GM19043 (cell line): ENCODE data around the gene CTNNB1.

Source experiments
- ATAC-seq: cut with Tn5 transposase; IDR thresholded peaks from one replicate; pipeline ENCODE4 v1.9.1; 2021; ENCODE audit warnings: low read depth; ENCODE audit not compliant: unreplicated experiment

Gene CTNNB1

DNA sequence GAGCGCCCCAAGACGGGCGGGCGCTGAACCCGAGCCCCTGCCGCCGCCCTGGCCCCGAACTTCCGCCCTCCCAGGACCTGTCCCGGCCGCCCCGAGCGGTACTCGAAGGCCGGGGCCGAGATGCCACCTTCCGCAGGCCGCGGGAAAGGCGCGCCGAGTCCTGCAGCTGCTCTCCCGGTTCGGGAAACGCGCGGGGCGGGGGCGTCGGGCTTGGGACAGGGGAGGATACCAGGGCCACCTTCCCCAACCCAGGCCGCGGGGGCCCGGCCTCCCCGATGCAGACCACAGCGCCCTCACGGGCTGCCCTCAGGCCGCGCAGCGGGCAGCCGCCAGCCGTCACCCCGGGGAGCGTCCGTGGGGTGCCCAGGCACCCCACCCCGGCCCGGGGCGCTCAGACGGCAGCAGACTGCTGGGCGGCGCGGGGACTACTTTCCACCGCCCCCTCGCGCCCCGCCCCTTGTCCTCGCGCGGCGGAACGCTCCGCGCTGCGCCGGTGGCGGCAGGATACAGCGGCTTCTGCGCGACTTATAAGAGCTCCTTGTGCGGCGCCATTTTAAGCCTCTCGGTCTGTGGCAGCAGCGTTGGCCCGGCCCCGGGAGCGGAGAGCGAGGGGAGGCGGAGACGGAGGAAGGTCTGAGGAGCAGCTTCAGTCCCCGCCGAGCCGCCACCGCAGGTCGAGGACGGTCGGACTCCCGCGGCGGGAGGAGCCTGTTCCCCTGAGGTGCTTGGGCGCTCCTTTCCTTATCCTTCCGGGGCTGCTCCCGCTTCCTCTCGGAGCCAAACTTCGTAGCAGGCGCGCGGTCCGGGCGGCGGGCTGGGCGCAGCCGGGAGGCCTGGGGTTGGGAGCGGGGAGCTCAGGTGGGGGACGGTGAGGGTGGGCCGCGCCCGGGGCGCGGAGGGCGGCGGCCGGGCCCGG lies at the start of gene CTNNB1:
Gene CTNNB1 (plus strand): TSS at position 556 of the 916 bp plus-strand sequence. CDS start 24,564 bp downstream, outside the sequence.
- ATAC-seq, result peak; percentile 61

- no peak for ATAC-seq
These were observed 43.5 kb upstream of the CTNNB1 start for GRCh38 chr3:41155834-41156233.

GRCh38 chr3:41158947-41159346 lies 40.4 kb upstream of the CTNNB1 start:
- no peak for ATAC-seq

DNA sequence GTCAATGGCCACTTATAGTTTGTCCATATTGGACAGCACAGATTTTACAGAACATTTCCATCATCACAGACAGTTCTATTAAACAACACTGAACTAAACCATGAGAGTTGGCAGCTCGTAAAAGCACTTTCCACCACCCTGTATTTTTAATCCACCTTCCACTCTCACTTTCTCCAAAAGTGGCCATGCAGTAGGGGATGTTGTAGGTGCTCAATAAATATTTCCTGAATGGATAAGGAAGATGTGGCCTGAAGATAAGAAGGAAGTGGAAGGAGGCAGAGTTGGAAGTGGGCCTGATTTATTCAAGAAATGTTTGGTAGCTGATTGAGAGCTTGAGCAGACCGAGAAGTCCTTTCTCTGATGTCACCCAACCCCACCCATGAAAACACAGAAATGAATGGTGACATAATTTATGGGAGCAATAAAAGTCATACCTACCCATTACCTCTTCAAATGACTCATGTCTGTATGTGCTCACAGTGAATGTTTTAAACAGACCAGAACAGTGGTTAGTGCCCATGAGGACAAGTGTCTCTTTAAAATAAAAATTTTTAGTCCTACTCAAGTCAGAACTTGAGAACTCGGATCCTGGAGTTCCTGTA lies 39.6 kb upstream of the CTNNB1 start:
- ATAC-seq, result no peak

GRCh38 chr3:41162541-41162940 lies 36.8 kb upstream of the CTNNB1 start:
- no peak for ATAC-seq

- no peak for ATAC-seq
These were observed 36.3 kb upstream of the CTNNB1 start for GRCh38 chr3:41163006-41163405.

DNA sequence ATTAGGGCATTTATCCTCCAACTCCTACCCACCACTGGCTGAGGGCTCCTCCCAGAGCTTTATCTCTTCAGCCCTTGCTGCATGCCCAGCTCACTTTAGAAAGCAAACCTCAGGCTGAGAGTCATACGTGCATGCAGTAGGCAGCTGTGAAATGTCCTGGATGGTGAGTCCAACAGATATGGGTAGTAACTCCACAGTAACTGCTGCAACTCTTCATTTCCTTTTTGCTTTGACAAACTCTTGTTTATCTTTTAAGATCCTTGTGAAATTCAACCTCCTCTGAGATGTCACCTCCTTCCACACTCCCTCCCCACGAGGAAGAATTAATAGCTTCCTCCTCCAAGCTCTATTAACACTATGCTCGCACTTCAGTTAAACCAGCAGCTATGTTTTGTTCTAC lies 35.9 kb upstream of the CTNNB1 start:
- no peak for ATAC-seq

- ATAC-seq, result no peak
These were observed 34.5 kb upstream of the CTNNB1 start for GRCh38 chr3:41164777-41165176.

DNA sequence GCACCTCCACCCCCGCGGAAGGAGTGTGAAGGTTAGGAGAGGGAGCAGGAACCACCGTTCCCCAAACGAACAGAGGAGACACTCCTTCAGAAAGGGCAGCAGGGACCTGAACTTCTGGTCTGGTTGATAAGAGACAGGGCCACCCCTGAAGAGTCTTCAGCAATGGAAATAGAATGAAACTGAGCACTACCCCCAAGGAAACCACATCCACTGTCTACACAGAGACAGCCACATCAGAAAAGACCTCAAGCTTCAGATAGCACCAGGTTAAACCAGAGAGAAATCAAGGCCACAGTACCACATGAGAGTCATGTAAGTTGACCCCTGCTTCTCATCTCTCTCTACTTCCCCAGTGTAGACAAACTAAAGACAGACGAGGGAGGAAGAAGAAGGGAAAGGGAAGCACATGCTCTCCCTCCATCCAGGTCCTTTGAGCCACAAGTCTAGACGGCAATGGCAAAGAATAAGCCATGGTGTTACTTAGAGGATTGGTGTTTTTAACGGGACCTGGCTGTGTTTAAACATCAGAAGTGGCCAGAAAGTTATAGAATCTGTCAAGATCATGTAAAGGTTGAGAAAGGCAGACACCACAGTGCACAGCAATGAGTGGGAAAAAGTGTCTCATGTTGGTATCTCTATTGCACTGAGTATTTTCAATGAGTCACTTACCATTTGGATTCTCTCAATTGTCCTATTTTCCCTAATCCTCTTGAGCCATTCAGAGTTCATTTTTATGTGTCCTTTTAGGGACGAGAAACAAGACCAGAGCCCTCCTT lies 31.4 kb upstream of the CTNNB1 start:
- no peak for ATAC-seq

DNA sequence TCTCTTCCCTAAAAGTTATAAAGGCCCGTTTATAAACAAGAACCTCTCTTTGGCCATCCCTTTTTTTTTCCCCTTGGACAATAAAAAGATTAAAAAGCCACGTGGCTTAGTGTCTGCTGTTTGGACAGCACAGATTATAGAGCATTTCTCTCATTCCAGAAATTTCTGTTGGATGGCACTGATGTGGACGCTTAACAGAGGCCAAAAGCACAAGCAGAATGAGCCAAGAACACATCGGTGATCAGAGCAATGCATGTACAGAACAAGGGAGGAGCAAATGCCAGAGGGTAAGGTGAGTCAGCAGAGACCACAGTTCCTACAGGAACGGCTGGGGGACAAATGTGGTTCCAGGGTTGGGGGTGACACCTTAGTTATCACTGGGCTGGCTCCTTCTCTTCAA lies 30.3 kb upstream of the CTNNB1 start:
- no peak for ATAC-seq

- no peak for ATAC-seq
These were observed 25.1 kb upstream of the CTNNB1 start for GRCh38 chr3:41173926-41174885.

GRCh38 chr3:41175365-41175764 lies 23.9 kb upstream of the CTNNB1 start:
- no peak for ATAC-seq

GRCh38 chr3:41176596-41176995 lies 22.7 kb upstream of the CTNNB1 start:
- ATAC-seq, result no peak

DNA sequence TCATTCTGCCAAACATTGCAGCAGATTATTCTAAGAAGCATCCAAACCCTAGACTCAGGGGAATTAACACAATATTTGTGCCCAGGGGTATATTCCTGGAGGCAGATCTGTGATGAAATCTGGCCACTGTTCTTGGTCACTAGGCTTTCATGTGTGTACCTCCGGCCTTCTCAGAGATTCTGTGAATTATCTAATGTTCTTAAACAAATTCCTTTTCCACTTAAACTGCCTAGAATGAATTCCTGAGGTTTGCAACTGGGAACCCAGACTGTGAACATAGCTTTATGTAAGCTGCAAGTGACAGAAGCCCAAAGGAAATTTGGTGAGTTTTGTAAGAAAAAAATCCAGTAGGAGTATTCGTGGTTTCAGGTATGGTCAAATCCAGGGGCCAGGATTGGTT lies 20.7 kb upstream of the CTNNB1 start:
- no peak for ATAC-seq

GRCh38 chr3:41180396-41180795 lies 18.9 kb upstream of the CTNNB1 start:
- ATAC-seq, result no peak

- no peak for ATAC-seq
These were observed 16.7 kb upstream of the CTNNB1 start for GRCh38 chr3:41182504-41183059.

GRCh38 chr3:41184394-41184793 lies 14.9 kb upstream of the CTNNB1 start:
- no peak for ATAC-seq

DNA sequence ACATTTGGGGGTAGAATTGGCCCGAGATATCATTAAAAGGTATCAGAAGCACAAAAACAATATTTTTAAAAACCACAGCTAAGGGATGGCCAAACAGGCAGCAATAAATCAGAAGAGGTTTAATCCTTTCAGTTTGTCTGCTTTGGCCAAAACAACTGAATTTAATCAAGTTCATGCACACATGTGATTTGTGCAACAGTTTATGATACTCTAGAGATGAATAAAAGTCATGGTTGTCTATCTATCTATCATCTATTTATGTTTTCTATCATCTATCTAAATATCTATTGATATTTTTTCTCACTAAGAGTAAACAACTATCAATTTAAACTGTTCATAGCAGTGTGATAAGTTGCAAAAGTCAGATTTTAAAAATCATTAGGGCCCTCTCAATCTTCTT lies 13.0 kb upstream of the CTNNB1 start:
- no peak for ATAC-seq

DNA sequence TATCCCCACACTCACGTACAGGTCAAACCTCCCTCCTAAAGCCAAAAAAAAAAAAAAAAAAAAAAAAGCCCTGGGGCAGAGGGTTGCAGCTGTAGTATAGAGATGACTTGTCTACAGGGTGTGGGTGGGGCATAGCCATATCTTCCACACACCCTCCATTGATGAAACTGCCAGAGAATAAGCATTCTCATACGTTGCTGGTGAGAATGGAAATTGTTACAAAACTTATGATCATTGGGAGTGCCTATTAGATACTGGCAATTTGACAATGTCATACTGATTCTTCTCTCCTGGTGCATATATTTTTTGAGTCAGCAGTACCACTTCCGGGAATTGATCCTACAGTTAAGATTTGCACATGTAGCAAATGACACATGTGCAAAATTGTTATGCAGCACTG lies 11.0 kb upstream of the CTNNB1 start:
- ATAC-seq, result no peak
